NB4 (cell line): ENCODE results near the gene RCVRN.
A peak's percentile ranks its signal among the peaks of the same experiment; 100 is the strongest.

ENCODE experiments used
- DNase-seq: peaks from one replicate; pipeline ENCODE4 v3.0.0; 2010; ENCODE audit warnings: low read depth
- H3K4me3 ChIP-seq: one replicate; pipeline ENCODE4 v1.5.1; 2011; ENCODE audit warnings: mild to moderate bottlenecking, low read depth, low read length, moderate library complexity
- CTCF ChIP-seq: IDR thresholded peaks from one replicate; pipeline ENCODE4 v1.5.1; 2012; ENCODE audit warnings: low read depth, low read length
- MYC ChIP-seq: IDR thresholded peaks from 2 replicates; pipeline ENCODE4 v1.6.1; 2011; ENCODE audit warnings: low read depth, low read length
- POLR2A ChIP-seq: IDR thresholded peaks from 2 replicates; pipeline ENCODE4 v1.6.1; 2011; ENCODE audit warnings: mild to moderate bottlenecking; ENCODE audit not compliant: insufficient read length; ENCODE audit errors: extremely low read depth
- TF ChIP-seq, protein P1 (sequence below): IDR thresholded peaks from 2 replicates; pipeline ENCODE4 v1.6.1; 2011; ENCODE audit warnings: low read depth, low read length

The RCVRN gene

DNA sequence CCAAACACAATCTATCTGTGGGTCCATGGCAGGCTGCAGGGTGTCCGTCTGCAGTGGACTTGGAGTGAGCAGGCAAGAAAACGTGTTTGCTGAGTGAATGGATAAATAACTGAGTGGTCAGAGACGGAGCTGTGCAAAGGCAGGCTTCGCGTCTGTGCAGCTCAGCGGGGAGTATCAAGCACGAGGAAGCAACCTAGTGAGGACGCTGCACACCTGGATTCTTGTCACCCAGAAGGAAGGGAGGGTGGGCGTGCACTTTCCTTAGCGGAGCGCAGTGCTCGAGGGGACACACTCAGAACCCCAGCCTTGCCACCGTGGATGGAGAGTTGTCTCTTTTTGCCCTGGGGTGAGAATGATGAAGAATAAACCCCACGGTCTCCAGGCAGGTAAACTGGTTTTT lies 1.5 kb upstream of the RCVRN start:
- TF ChIP-seq, protein P1, sequence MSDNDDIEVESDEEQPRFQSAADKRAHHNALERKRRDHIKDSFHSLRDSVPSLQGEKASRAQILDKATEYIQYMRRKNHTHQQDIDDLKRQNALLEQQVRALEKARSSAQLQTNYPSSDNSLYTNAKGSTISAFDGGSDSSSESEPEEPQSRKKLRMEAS: no peak
- TF ChIP-seq CTCF (no peak), MYC (no peak), POLR2A (no peak)
- DNase-seq: no peak
- no peak overlapping the region for H3K4me3 ChIP-seq

DNA sequence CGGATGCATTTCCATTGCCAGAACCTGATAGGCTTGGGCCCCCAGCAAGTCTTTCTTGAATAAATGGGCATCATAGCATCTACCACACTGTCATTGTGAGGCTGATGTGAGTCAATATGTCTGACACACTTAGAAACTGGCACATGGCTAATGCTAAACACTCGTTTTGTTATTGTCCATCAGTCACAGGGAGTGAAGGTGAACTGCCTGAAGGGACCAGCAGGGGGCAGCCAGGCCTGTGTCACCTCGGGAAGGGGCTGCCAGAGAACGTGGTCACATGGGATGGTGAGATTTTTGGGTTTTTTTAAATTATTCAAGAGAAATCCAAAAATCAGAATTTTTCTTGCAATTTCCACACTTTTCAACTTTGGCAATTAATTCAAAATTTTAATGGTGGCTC lies 831 bp upstream of the RCVRN start:
- TF ChIP-seq, protein P1: peak; percentile 58; the same call in 1 of the 2 replicates
- no peak for TF ChIP-seq POLR2A
- peak; percentile 88 for TF ChIP-seq CTCF
- 0 out of 2 replicates have a peak, but pooled peaks have one; percentile 24 for TF ChIP-seq MYC
- peak; percentile 55 for DNase-seq
- no peak overlapping the region for H3K4me3 ChIP-seq

GRCh38 chr17:9904277-9905077 lies 594 bp downstream of the RCVRN start:
- H3K4me3 ChIP-seq: no peak overlapping the region
- TF ChIP-seq MYC (no peak), CTCF (no peak), POLR2A (no peak)
- TF ChIP-seq, protein P1: no peak
- DNase-seq: no peak

DNA sequence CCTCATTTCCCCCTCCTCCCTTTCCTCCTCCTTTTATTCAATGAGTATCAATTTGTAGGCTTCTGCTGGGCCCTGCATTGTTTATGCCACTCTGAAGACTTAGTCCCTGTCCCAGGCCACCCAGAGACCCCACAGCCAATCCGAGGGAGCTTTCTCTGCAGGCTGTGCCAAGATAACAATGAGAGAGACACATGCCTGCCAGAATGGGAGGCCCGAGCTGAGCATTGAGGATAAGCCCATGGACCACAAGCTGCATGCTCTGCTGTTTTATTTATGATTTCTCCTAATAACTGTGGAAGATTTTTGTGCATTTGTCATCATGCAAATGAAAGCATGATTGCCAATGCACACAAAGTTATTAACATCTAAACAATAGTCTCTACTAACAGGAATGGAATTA lies 3.0 kb downstream of the RCVRN start:
- no peak overlapping the region for H3K4me3 ChIP-seq
- no peak for TF ChIP-seq CTCF
- TF ChIP-seq, protein P1: no peak
- TF ChIP-seq MYC: no peak
- no peak for TF ChIP-seq POLR2A
- no peak for DNase-seq

DNA sequence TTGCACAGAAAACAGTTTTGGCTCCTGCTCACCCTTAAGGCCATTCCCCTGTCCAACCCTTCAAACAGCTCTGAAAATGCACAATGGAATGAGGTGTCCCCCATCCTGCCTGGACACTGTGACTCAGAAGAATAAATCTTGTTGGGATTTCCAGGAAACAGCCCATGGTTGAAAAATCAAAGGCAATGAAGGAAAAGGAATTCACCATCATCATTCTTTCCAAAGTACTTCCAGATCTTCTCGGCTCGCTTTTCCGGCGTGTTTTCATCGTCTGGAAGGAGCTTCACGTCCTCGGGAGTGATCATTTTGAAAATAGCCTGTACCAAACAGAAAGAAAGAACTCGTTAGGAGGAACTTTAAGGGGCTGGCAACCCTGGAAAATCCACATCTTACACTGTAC lies 4.3 kb downstream of the RCVRN start:
- H3K4me3 ChIP-seq: no peak overlapping the region
- DNase-seq: no peak
- no peak for TF ChIP-seq POLR2A
- TF ChIP-seq CTCF: no peak
- TF ChIP-seq, protein P1: no peak

DNA sequence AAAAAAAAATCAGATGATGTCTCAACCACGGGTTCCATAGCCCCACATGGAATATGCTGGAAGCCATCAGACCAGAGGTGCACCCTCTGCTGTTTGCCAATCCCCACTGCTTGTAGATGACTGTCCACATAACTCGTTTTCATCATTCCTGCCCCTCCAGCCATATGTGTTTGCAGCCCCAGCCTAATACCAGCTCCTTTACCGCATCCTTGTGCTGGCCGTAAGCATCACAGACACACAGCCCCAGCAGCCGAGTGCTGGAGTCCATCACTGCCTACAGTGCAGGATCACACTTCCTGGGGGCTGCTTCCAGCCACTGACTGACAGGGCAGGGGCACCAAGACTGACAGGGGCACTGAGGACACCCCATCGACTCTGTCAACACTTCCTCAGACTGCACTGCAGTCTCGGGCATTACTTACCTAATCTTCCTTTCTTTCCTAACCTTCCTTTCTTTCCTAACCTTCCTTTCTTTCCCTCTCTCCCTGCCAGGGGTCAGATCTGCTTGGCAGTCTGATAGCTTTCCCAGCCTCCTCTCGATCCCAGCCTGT lies 5.0 kb downstream of the RCVRN start:
- H3K4me3 ChIP-seq: no peak overlapping the region
- no peak for TF ChIP-seq MYC
- TF ChIP-seq, protein P1: no peak
- TF ChIP-seq CTCF: no peak
- TF ChIP-seq POLR2A: no peak
- DNase-seq: no peak
